ENCODE data around the gene NCBP1. TPM values are rescaled to one million over a fixed set of nuclear protein-coding genes. Genes with fewer than 3 reads are reported as not detected.

Gene NCBP1
- total RNA-seq, 1 experiment from 2014 or later, result 23.0 TPM

DNA sequence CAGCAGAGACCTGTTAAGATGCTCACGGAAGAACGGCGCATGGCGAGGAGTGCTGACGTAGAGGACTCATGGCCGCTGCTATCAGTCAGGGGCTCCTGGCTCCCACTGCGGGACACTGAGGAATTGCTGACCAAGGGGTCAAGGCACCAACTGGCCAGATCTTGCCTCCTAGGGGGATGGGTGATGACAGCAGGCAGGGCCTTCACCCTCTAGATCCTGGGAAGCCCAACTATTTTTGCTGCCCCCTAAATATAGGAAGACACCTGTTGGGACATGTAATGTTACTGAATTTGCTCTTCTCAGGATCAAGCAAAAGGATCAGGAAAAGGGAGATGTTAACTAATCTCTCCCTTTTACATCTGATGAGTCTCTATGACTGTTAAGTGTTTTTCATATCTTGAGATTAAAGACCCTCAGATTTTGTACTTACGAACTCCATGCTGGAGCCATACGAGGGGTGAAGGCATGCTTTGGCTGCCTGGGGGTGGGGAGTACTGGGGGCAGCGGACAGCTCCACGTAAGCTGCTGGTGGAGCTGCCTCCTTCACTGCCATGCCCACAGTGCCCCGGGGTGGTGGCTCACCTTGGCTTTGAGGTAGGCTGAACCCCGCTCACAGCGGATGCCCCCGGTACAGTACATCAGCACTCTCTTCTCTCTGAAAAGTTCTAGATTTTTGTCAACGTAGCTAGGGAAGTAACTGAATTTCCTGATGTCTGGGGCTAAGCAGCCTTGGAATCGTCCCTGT is 28.5 kb upstream of the NCBP1 start:
- no peak for ATAC-seq
- no peaks in the 10 kb centered on the region for H3F3A ChIP-seq (ENCODE audit: low read length, unreplicated experiment)
- no peaks in the 10 kb centered on the region for H3K9me2 ChIP-seq (replicated peaks; ENCODE audit: low read length)
- H3K4me3 ChIP-seq (ENCODE audit: low read length), result no peak overlapping the region
- ChIA-PET CTCF (no interaction called here), POLR2A (ENCODE audit: unreplicated experiment) (no interaction called here)
- no peaks in the 10 kb centered on the region for H3K79me2 ChIP-seq (ENCODE audit: low read length)
- H3K27ac ChIP-seq (ENCODE audit: low read length), result no peak overlapping the region
- no peaks in the 10 kb centered on the region for H4K20me1 ChIP-seq (ENCODE audit: low read length)
- BruUV-seq (replicated peaks), result no TSS peak
- DNase-seq, result no peak
- no peak overlapping the region for H3K9ac ChIP-seq (ENCODE audit: low read length)
- intact Hi-C loops (cut with micrococcal nuclease), result no loop called here
- no peaks in the 10 kb centered on the region for H3K36me3 ChIP-seq (ENCODE audit: low read depth, low read length)
- no peaks in the 10 kb centered on the region for H3K4me1 ChIP-seq (ENCODE audit: insufficient read depth, low read length)
- H3K4me2 ChIP-seq (ENCODE audit: low read length), result no peak overlapping the region
- TF ChIP-seq EZH2 (IDR thresholded peaks at IDR 0.05; ENCODE audit: low read length, unreplicated experiment) (no peak), EZH2phosphoT487 (IDR thresholded peaks at IDR 0.05; ENCODE audit: borderline replicate concordance, low read length) (no peak)
- TF ChIP-seq, protein P1, sequence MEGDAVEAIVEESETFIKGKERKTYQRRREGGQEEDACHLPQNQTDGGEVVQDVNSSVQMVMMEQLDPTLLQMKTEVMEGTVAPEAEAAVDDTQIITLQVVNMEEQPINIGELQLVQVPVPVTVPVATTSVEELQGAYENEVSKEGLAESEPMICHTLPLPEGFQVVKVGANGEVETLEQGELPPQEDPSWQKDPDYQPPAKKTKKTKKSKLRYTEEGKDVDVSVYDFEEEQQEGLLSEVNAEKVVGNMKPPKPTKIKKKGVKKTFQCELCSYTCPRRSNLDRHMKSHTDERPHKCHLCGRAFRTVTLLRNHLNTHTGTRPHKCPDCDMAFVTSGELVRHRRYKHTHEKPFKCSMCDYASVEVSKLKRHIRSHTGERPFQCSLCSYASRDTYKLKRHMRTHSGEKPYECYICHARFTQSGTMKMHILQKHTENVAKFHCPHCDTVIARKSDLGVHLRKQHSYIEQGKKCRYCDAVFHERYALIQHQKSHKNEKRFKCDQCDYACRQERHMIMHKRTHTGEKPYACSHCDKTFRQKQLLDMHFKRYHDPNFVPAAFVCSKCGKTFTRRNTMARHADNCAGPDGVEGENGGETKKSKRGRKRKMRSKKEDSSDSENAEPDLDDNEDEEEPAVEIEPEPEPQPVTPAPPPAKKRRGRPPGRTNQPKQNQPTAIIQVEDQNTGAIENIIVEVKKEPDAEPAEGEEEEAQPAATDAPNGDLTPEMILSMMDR (conservative IDR thresholded peaks at IDR 0.05; ENCODE audit: low read depth, low read length), result no peak
- no peaks in the 10 kb centered on the region for H3K27me3 ChIP-seq (ENCODE audit: low read length)
- H2AFZ ChIP-seq (ENCODE audit: low read length), result no peak overlapping the region
- no peaks in the 10 kb centered on the region for H3K9me3 ChIP-seq (ENCODE audit: low read length)

- Histone ChIP-seq H3K4me1 (ENCODE audit: insufficient read depth, low read length) (no peaks in the 10 kb centered on the region), H3K4me2 (ENCODE audit: low read length) (no peak overlapping the region), H3K9ac (ENCODE audit: low read length) (no peak overlapping the region), H3K9me3 (ENCODE audit: low read length) (no peaks in the 10 kb centered on the region), H3K36me3 (ENCODE audit: low read depth, low read length) (no peaks in the 10 kb centered on the region), H2AFZ (ENCODE audit: low read length) (no peak overlapping the region), H3K27ac (ENCODE audit: low read length) (no peak overlapping the region), H3K27me3 (ENCODE audit: low read length) (no peaks in the 10 kb centered on the region), H4K20me1 (ENCODE audit: low read length) (no peaks in the 10 kb centered on the region), H3K4me3 (ENCODE audit: low read length) (no peak overlapping the region), H3F3A (ENCODE audit: low read length, unreplicated experiment) (no peaks in the 10 kb centered on the region), H3K79me2 (ENCODE audit: low read length) (no peaks in the 10 kb centered on the region), H3K9me2 (replicated peaks; ENCODE audit: low read length) (no peaks in the 10 kb centered on the region)
- TF ChIP-seq, protein P1 (conservative IDR thresholded peaks at IDR 0.05; ENCODE audit: low read depth, low read length), result peak; percentile 76
- TF ChIP-seq EZH2 (IDR thresholded peaks at IDR 0.05; ENCODE audit: low read length, unreplicated experiment) (no peak), EZH2phosphoT487 (IDR thresholded peaks at IDR 0.05; ENCODE audit: borderline replicate concordance, low read length) (no peak)
- BruUV-seq (replicated peaks), result no TSS peak
- intact Hi-C loops (cut with micrococcal nuclease), result loop anchor here (1.0 to 5.0 kb wide), 2 partner anchors 147 to 203 kb away; partner anchors contain the start of gene TDRD7
- DNase-seq (peak; percentile 72), ATAC-seq (0 out of 2 replicates have a peak, but pooled peaks have one; percentile 38)
- CTCF ChIA-PET, result interaction anchor here (0.6 to 1.7 kb wide), 4 partner anchors 17 to 146 kb away, joined by 3 to 14 read pairs (median 5); partner anchors contain the start of gene NCBP1
- POLR2A ChIA-PET (ENCODE audit: unreplicated experiment), result interaction anchor here (0.6 kb wide), 1 partner anchor 9 kb away, joined by 3 read pairs; no protein-coding TSS in a partner anchor
These were observed 18.1 kb upstream of the NCBP1 start for GRCh38 chr9:97615439-97616072.

Measured in PC-3 (cell line).